HG03039 (cell line): ENCODE results near the gene COG2.
"Not testable (repeated sequence)": the region's sequence is repeated elsewhere in the genome, so short reads cannot be mapped to it uniquely, and the experiment has no call there.

ENCODE experiments used
- ATAC-seq: cut with Tn5 transposase; IDR thresholded peaks from one replicate; pipeline ENCODE4 v1.9.1; 2021; ENCODE audit warnings: mild to moderate bottlenecking, moderate library complexity; ENCODE audit not compliant: unreplicated experiment

COG2 gene

DNA sequence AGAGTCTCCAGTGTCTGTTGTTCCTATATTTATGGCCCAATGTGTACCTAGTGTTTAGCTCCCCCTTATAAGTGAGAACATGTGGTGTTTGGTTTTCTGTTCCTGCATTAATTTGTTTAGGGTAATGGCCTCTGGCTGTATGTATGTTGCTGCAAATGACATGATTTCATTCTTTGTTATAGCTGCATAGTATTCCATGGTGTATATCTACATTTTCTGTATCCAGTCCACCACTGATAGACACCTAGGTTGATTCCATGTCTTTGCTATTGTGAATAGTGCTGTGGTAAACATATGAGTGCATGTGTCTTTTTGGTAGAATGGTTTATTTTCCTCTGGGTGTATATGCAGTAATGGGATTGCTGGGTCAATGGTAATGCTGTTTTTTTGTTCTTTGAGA, 56.7 kb downstream of the COG2 start:
- not testable (repeated sequence) for ATAC-seq

DNA sequence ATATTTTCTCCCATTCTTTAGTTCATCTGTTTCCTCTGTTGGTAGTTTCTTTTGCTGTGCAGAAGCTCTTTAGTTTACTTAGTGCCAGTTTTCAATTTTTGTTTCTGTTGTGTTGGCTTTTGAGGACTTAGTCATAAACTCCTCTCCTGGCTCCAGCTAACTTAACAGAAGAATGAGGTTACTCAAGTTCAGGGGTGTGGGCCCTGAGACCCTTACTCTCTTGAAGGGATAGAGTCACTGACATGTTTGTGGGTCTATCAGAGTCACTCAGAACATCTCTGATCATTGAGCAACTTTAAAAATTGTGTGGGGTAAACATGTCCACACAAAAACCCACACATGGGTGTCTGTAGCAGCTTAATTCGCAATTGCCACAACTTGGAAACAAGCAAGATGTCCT, 57.4 kb downstream of the COG2 start:
- no peak for ATAC-seq

DNA sequence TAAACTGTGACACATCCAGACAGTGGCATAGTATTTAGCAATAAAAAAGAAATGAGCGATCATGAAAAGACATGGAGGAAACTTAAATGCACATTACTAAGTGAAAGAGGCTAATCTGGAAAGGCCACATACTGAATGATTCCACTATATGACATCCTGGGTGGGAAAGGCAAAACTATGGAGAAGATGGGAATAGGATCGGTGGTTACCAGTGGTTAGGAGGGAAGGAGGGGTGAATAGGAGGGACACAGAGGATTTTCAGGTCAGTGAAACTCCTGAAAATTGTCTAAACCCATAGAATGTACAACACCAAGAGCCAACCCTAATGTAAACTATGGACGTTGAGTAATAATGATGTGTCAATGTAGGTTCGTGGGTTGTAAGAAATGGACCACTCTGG, 57.9 kb downstream of the COG2 start:
- no peak for ATAC-seq

DNA sequence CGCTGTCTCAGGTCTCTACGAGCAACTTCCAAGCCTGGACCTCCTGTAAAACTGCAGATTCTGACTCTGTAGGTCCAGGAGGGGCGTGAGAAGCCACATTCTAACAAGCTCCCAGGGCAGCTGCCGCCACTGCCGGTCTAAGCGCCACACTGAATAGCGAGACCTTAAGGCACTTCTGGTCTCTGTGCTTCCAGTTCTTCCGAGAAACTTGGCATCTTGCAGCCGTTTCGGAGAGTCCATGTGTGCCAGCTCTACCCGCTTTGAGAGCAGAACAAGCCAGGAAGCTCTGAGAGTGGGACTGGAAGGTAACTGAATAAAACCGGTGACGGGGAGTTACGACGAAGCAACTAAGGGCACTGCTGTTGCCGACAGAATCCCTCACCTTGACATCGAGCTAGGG, 59.2 kb downstream of the COG2 start:
- ATAC-seq, result no peak

DNA sequence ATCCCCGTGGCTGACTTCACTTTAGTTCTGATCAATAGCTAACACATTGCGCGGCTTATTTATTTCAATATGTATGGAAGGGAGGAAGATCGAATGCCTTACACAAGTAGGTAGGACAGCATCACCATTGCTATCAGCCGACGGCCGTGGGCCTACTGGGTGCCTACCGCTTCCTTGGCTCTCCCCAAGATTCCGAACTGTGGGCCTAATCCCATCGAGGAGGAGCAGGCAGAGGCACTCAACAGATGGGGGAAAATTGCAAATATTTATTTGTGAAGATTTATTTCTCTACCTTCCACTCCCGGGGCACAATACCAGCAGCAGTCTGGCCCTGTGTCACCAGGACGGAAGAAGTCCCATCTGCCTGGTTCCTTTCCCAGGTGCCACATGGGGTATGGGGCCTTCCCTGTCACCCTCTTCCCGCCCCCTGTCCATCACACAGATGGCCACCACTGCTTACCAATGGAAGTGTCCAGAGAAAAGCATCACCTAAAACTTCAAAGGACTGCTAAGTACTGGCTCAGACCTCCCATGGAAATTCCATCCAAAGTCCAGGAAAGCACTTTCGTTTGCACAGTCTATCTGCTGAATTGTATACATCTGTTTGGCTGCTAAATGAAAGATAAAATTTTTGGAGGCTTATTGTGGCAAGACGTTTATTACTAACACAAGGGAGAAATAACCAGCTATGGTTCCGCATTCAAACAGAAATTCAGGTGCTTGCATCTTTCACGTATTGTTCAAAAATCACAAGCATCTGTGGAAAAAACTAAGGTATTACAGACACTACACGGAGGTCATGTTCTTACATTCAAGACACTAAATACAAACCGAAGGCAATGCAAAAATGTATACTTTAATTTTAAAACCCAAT, 59.9 kb downstream of the COG2 start:
- no peak for ATAC-seq

DNA sequence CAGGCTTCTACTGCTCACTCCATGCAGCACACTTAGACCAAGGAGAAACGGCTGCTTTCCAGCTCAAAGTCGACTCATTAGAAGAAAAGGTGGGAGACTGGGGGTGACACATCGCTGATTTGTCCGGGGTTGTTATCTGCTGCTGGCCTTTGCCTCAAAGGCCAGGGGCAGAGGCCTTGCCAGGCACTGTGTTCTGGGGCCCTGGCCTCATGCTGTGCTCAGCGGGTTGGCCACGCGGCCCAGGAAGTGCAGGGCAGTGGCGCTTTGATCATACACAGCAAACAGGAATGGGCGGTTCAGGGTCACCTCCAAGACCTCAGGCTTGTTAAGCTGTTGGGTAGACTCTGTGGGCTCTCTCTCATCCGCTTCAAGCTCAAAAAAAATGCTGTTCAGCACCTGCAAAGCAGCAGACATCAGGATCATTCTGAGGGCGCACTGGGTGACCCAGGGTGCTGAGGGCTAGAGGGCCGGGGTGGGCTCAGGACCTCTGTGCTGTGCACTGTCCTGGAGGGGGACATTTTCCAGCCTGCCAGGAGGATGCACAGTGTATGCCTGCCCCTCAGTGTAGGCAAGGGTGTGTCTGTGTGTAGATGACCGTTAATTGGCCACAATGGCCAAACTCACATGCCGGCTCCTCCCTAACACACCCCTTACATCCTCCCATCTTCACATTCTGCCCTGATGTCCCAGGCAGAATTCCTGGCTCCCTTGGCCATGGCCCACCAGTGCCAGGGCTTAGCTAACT, 60.8 kb downstream of the COG2 start:
- no peak for ATAC-seq

DNA sequence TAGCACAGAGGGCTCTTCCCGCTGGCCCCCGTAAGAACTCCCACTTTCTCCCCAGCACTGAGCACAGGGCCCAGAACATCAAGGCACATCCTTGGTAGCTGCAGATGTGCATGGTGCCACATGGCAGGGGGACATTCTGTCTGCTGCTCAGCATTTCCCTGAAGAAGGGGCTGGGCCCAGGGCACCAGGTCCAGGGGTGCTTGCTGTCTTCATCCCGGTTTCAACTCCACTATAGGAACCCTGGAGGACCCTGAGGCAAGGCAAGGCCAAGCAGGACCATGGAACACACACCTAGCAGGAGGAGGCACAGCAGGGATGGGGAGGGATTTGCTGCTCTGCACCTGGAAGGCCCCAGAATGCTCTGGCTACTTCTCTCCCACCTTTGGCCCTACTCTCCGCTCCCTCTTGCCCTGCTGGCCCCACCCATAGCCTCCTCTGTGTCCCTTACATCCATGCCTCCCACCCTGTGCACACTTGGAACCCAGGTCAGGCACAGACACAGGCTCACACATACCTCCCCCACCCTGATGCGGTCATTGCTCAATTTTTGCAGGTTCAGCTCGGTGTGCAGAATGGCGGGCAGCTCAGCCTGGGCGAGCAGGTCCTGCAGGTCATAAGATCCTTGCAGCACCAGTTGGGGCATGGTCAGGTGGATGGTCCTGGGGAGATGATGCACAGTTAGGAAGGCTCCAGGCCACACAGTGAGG, 61.6 kb downstream of the COG2 start:
- no peak for ATAC-seq

DNA sequence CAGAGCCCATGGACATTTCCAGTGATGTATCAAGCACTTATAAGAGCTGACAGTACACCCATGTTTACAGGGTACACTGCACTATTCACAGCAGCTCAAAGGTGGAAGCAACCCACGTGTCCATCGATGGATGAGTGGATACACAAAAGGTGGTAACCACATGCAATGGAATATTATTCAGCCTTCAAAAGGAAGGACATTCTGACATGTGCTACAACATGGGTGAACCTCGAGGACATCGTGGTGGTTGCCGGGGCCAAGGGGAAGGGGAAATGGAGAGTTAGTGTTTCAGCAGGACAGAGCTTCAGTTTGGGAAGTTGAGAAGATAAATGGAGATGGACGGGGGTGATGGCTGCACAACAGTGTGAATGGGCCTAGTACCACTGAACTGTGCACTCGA, 62.5 kb downstream of the COG2 start:
- ATAC-seq, result no peak

DNA sequence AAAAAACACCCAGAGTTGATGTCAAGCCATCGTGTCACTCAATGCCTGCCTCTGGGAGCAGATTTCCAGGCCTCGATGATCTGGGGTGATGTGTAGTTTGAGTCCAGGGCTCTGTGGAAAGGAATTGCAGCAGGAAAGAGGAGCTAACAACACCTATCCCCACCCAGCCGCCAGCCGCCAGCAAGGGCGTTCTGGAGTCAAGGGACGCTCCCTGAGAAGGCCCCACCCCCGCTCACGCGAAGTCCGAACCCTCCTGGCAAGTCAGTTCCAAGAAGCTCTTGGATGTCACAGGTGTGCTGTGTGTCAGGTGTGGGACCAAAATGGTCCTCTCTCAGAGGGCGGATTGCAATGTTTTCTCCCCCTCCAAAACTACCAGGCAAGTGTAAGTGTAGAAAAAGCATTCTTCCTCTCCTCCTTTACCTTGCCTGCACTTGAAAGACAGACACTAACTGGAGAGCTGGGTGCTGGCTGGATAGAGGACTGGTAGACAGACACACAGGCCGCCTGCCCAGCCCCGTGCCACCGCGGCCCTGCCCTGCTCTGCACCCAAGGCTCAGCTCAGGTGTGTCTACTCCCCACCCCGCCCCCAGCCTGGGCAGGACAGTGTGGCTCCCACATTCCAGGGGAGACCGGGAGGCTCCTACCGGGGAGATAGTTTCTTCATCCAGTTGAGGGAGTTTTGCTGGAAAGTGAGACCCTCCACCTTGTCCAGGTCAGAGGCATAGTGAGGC, 63.2 kb downstream of the COG2 start:
- ATAC-seq, result no peak

DNA sequence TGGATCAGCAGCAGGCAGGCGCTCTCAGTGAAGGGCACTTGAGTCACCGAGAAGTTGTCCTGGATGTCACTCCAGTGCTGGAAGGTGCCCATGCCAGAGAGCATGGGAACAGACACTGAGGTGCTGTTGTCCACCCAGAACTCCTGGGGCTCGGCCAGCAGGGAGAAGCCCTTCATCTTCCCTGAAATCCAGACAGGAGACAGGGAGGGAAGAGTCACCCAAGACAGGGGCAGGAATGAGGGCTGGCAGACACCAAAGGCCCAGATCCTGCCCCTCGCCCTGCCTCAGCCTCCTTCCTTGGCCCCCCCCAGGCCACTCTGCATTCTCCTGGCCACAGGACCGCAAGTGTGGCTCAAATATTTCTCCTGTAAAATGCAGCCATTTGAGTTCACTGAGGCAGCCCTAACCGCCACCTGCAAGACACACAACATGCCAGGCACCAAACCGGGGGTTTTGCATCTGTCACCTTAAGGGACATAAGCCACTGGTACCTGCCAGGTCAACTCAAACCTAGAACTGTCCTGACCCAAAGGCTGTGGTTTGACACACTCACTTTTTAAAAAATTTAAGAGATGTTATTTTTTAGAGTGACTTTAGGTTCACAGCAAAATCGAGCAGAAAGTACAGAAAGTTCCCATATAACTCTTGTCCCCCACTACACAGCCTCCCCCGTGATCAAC, 63.9 kb downstream of the COG2 start:
- ATAC-seq, result no peak

DNA sequence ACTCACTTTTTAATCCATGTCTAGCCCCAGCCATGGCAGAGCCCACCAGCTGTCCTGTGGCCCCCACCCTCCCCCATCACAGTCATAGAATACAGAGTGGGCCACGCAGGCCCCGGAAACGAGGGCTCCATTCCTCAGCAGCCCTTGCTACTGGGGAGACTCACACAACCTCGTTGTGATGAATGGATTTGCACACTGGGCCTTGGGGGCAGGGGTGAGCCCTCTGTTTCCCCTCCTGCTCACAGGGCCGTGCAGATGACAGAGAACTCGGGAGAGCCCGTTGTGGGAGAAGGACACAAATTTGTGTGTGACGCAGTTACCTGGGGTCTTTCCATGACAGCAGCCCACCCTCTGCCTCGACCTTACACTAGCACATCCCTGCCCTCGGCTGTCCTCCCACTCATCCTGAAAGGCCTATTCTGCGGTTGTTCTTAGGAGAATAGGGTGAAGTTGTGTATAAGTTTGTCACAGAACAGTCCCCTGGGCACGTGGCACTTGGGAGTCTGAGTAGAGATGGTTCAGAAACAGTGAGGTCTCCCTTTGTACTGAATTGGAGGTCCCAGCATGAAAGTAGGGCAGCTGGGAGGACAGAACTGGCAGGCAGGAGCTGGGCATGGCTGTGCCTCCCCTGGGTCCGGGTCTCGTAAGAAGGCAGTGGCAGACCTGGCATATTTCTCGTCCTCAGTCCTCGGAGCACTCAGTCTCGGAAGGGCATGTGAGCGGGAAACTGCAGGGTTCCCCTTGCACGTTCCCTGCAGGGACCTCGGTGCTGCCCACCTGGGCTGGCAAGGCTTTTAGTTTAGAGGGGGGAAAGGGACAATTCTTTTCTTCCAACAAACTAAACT, 64.8 kb downstream of the COG2 start:
- no peak for ATAC-seq

DNA sequence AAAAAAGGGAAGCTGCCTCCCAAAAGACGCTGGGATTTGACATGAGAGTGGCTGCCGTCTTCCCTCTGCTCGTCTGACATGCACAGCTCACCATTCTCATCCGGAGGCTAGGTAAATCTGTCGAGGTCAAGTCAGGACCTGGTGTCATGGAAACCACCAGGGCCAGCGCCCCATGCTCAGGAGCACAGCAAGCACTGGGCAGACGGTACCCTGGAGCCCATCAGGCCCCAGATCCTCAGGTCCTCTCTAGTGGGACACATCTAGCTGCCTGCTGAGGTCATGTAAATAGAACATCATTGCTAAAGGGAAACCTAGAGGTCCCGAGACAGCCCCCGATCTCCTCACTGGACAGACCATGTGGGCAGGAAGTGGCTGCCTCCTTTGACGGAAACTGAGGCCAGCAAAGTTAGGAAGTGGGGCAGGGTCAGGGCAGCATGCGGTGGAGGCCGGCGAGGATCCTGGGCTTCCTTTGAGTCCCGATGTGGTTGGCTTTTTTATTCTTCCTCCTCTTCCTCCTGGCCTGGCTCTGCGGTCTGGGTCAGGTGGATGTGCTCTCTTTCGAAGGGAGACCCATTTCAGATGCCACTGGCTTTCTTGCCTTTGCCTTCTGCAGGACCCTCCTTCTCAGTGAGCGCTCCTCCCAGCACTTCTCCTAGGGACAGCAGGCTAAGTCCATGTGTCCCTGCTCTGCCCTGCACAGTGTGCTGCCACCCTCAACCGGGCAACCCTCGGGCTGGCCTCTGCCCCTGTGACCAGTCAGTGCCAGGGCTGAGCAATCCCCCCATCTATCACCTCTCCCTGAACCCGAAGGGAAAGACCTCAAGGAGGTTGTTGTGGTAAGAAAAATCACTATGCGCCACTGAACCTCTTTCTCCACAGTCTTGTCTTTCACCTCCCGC, 65.7 kb downstream of the COG2 start:
- ATAC-seq, result no peak

DNA sequence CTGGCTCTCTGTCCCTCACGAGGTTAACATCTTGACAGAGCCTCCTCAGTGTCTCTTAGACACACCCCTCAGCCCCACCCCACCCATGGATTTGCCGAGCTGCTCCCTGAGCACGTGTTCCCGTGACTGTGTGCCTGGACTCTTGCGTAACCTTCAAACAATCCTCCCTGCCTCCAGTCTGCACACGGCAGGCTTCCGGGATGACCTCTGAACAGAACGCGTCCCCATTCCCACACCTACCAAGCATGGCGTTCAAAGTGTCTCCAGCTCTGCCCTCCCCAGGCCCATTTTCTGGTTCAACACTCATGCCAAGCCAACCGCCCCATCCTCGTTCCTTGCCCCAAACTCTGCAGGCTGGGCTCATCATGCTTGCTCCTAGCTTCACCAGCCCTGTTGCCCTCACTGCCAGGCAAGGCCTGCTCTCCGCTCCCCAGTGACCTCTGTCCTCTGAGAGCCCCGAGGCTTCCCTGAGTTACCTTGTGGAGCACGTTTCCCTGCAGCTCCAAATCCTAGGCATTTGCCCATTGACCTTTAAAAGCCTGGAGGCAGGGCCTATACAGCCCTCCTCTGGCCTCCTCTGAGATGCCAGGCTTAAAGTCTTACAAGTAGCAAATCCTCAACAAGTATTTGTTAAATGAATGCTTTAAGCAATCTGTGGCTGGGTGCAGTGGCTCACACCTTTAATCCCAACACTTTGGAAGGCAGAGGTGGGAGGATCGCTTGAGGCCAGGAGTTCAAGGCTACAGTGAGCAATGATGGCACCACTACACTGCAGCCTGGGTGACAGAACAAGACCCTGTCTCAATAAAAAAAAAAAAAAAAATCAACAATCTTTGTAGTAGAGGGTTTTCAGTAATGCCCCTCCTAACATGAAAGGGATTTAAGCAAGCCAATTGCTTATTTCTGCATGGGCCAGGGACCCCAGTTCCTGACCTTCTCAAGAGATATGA, 66.6 kb downstream of the COG2 start:
- ATAC-seq, result no peak

DNA sequence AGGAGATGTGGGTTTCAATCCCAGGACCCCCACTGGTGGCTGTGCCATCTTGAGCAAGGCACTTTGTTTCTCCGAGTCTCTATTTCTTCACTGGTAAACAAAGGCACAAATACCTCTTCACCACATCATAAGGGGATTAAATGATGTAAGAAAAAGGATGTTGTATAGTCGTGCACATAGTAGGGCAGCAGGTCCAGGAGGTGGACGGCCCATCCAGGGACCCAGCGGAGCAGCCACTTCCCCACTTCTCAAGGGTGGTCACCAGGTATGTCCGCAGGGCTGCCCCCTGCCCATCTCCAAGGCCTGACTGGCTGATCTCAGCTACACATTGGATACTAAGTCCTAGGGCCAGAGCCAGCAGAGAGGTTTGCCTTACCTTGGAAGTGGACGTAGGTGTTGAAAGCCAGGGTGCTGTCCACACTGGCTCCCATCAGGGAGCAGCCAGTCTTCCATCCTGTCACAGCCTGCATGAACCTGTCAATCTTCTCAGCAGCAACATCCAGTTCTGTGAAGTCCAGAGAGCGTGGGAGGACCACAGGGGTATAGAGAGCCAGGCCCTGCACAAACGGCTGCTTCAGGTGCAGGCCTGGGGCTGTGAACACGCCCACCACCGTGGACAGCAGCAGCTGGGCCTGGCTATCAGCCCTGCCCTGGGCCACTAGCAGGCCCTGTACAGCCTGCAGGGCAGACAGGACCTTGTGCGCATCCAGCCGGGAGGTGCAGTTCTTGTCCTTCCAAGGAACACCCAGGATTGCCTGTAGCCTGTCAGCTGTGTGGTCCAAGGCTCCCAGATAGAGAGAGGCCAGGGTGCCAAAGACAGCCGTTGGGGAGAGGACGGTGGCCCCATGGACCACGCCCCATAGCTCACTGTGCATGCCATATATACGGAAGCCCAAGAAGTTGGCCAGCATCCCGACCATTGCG, 67.6 kb downstream of the COG2 start:
- no peak for ATAC-seq

DNA sequence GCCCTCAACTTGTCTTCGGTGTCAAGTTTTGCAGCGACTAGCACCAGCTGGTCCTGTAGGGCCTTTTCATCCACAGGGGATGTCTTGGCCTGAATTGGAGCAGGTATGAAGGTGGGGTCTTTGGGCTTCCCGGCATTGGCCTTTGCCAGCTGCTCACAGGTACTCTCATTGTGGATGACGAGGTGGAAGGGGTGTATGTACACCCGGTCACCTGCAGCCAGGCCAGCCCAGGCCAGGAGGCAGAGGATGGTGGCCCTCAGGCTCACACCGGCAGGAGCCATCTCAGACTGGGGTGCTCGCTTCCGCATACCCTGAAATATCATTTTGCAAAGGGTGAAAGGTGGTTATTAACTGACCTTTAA, 68.2 kb downstream of the COG2 start:
- ATAC-seq, result no peak

DNA sequence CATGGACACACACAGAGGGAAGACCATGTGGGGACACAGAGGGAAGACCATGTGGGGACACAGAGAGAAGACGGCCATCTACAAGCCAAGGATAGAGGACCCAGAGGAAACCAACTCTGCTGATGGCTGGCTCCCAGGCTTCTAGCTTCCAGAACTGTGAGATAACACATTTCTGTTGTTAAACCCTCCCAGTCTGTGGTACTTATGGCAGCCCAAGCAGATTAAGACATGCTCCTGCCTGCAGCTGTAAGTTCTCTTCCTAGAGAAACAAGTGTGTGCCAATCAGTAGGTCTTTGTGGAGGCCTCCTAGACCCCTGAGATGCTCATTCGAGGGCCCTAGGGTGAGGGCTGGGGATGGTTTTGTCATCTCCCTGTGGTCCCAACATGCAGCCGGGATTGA, 69.0 kb downstream of the COG2 start:
- no peak for ATAC-seq
